DOHH2 (cell line): Measurements from ENCODE around the gene SMIM43.

Experiments used
- H3F3A ChIP-seq: fragments of 200-600 bp; sonication (generic), shearing (Covaris generic); 2 replicates; pipeline ENCODE4 v1.6.0; 2016; ENCODE audit warnings: antibody characterized with exemption, mild to moderate bottlenecking; ENCODE audit not compliant: control insufficient read depth, insufficient read depth
- H3K27ac ChIP-seq: fragments of 200-600 bp; sonication (generic); 2 replicates; pipeline ENCODE4 v1.5.1; 2014; ENCODE audit warnings: low read depth, mild to moderate bottlenecking, low read length, moderate library complexity
- H3K27me3 ChIP-seq: fragments of 200-600 bp; sonication (generic); 2 replicates; pipeline ENCODE4 v1.6.1; 2014; ENCODE audit warnings: mild to moderate bottlenecking, low read length, mixed read lengths; ENCODE audit not compliant: control insufficient read depth
- H3K36me3 ChIP-seq: fragments of 200-600 bp; sonication (generic); 2 replicates; pipeline ENCODE4 v1.6.1; 2014; ENCODE audit warnings: mild to moderate bottlenecking, low read length, moderate library complexity, mixed read lengths; ENCODE audit not compliant: control insufficient read depth
- H3K4me1 ChIP-seq: fragments of 200-600 bp; sonication (generic); 2 replicates; pipeline ENCODE4 v1.6.1; 2014; ENCODE audit warnings: mild to moderate bottlenecking, low read length, mixed read lengths; ENCODE audit not compliant: control insufficient read depth
- H3K4me2 ChIP-seq: fragments of 200-600 bp; sonication (generic); 2 replicates; pipeline ENCODE4 v1.6.0; 2014; ENCODE audit warnings: mild to moderate bottlenecking, low read length, moderate library complexity
- H3K4me3 ChIP-seq: fragments of 200-600 bp; sonication (generic); 2 replicates; pipeline ENCODE4 v1.5.1; 2014; ENCODE audit warnings: mild to moderate bottlenecking, low read length, mixed read lengths
- H3K79me2 ChIP-seq: fragments of 200-600 bp; sonication (generic); 2 replicates; pipeline ENCODE4 v1.6.1; 2014; ENCODE audit warnings: mild to moderate bottlenecking, low read length, mixed read lengths; ENCODE audit not compliant: control insufficient read depth
- H3K9me2 ChIP-seq: fragments of 200-600 bp; sonication (generic); replicated peaks from 2 replicates; pipeline ENCODE4 v1.6.1; 2014; ENCODE audit warnings: mild to moderate bottlenecking, low read length, mixed read lengths; ENCODE audit not compliant: control insufficient read depth
- H3K9me3 ChIP-seq: fragments of 200-600 bp; sonication (generic); 2 replicates; pipeline ENCODE4 v1.6.1; 2014; ENCODE audit warnings: antibody characterized with exemption, low read length, mixed read lengths; ENCODE audit not compliant: control insufficient read depth, insufficient read depth
- H4K20me1 ChIP-seq: fragments of 200-600 bp; sonication (generic); 2 replicates; pipeline ENCODE4 v1.6.0; 2014; ENCODE audit warnings: low read depth, mild to moderate bottlenecking, antibody characterized with exemption, low read length, moderate library complexity; ENCODE audit not compliant: control insufficient read depth, insufficient read depth
- CTCF ChIP-seq: fragments of 200-600 bp; sonication (generic); IDR thresholded peaks from one replicate; pipeline ENCODE4 v1.5.1; 2014; ENCODE audit warnings: antibody characterized with exemption, mild to moderate bottlenecking, low read depth, low read length; ENCODE audit not compliant: poor library complexity, severe bottlenecking
- EZH2phosphoT487 ChIP-seq: fragments of 200-600 bp; sonication (generic); IDR thresholded peaks from 2 replicates; pipeline ENCODE4 v1.6.1; 2017; ENCODE audit warnings: borderline replicate concordance, mild to moderate bottlenecking, antibody characterized with exemption, low read length, moderate library complexity, mixed read lengths

The SMIM43 gene

DNA sequence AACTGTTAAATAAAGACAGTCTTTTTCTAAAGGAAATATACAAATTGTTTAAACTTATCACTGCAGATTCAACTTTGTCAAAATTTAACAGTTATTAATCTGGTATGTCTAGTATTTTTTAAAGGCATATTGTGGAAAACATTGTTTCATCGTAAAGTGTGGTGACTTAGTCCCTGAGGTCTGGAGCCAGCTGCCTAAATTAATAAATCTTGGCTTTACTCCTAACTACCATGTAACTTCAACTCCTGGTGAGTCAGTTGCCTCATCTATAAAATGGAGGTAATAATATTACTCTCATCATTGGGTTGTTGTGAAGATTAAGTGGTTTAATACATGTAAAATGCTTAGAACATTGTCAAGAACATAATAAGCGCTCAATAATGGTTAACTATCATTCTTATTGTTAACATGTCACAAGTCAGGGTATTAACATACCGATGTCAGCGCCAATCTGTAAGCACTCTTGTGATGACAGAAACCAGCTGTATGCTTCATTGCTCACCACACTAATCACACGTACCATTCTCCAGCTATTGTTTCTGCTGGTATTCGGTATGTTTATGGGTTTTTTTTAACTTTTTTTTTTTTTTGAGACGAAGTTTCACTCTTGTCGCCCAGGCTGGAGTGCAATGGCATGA is 14.1 kb upstream of the SMIM43 start:
- H3K9me2 ChIP-seq, result no peaks in the 10 kb centered on the region

GRCh38 chr4:121777625-121778024 is 12.7 kb upstream of the SMIM43 start:
- H3F3A ChIP-seq, result no peaks in the 10 kb centered on the region
- no peaks in the 10 kb centered on the region for H3K79me2 ChIP-seq
- no peaks in the 10 kb centered on the region for H4K20me1 ChIP-seq
- peaks cover 13% of the 10 kb centered on the region for H3K4me1 ChIP-seq
- H3K36me3 ChIP-seq, result no peaks in the 10 kb centered on the region
- H3K4me2 ChIP-seq, result peak overlapping the region; percentile 44
- H3K27me3 ChIP-seq, result no peaks in the 10 kb centered on the region; the same call in 1 of the 2 replicates
- TF ChIP-seq EZH2phosphoT487 (no peak), CTCF (no peak)
- no peak overlapping the region for H3K27ac ChIP-seq
- H3K9me3 ChIP-seq, result no peaks in the 10 kb centered on the region
- H3K4me3 ChIP-seq, result no peak overlapping the region
- no peaks in the 10 kb centered on the region for H3K9me2 ChIP-seq

More for the DNA sequence above, 14.1 kb upstream of the SMIM43 start:
- no peaks in the 10 kb centered on the region for H4K20me1 ChIP-seq
- H3K79me2 ChIP-seq, result no peaks in the 10 kb centered on the region
- H3K27me3 ChIP-seq, result no peaks in the 10 kb centered on the region
- no peaks in the 10 kb centered on the region for H3K36me3 ChIP-seq
- peaks cover 13% of the 10 kb centered on the region for H3K4me1 ChIP-seq
- H3K9me3 ChIP-seq, result no peaks in the 10 kb centered on the region
- TF ChIP-seq EZH2phosphoT487 (no peak), CTCF (no peak)
- H3K4me3 ChIP-seq, result no peak overlapping the region
- H3K27ac ChIP-seq, result no peak overlapping the region
- H3F3A ChIP-seq, result no peaks in the 10 kb centered on the region
- no peak overlapping the region for H3K4me2 ChIP-seq

GRCh38 chr4:121776610-121777401 is 11.8 kb upstream of the SMIM43 start:
- no peaks in the 10 kb centered on the region for H3K79me2 ChIP-seq
- H3F3A ChIP-seq, result no peaks in the 10 kb centered on the region
- no peak overlapping the region for H3K4me3 ChIP-seq
- no peaks in the 10 kb centered on the region for H3K9me2 ChIP-seq
- no peaks in the 10 kb centered on the region for H3K36me3 ChIP-seq
- H3K27ac ChIP-seq, result no peak overlapping the region
- H4K20me1 ChIP-seq, result no peaks in the 10 kb centered on the region
- TF ChIP-seq CTCF (no peak), EZH2phosphoT487 (no peak)
- H3K27me3 ChIP-seq, result no peaks in the 10 kb centered on the region; the same call in 1 of the 2 replicates
- H3K4me2 ChIP-seq, result no peak overlapping the region
- H3K4me1 ChIP-seq, result peaks cover 13% of the 10 kb centered on the region
- H3K9me3 ChIP-seq, result no peaks in the 10 kb centered on the region
